Activated T-helper 1 cell treated with anti-CD3 and anti-CD28 coated beads, Interleukin-2, amount 50 U/mL, for 16 hours (primary cell): Measurements from ENCODE around the gene DBI.
"Not testable (repeated sequence)": the region's sequence is repeated elsewhere in the genome, so short reads cannot be mapped to it uniquely, and the experiment has no call there.

ENCODE experiments used
- DNase-seq, 2 donors: peaks; one replicate each; pipeline ENCODE4 v3.0.0-alpha.2; 2020; ENCODE audit warnings: low read depth in 1 of 2, low spot score in 1 of 2

The DBI gene

GRCh38 chr2:119397196-119397595, 30.4 kb downstream of the DBI start:
- DNase-seq = no peak

DNA sequence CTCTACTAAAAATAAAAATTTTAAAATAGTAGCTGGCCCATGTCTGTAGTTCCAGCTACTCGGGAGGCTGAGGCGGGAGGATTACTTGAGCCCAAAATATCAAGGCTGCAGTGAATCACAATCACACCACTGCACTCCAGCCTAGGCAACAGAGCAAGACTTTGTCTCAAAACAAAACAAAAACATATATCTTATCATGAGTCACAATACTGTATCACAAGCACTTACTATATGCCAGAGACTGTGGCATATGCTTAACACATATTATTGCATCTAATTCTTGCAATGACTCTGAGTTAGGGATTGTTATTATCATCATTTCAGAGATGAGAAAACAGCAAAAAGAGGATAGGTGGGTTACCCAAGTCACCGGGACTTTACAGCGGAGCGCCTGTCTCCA, 35.3 kb downstream of the DBI start:
- DNase-seq = no peak

GRCh38 chr2:119402645-119403560, 36.1 kb downstream of the DBI start:
- no peak for DNase-seq

GRCh38 chr2:119403618-119404017, 36.8 kb downstream of the DBI start:
- not testable (repeated sequence) for DNase-seq

GRCh38 chr2:119405151-119405550, 38.4 kb downstream of the DBI start:
- DNase-seq = no peak

DNA sequence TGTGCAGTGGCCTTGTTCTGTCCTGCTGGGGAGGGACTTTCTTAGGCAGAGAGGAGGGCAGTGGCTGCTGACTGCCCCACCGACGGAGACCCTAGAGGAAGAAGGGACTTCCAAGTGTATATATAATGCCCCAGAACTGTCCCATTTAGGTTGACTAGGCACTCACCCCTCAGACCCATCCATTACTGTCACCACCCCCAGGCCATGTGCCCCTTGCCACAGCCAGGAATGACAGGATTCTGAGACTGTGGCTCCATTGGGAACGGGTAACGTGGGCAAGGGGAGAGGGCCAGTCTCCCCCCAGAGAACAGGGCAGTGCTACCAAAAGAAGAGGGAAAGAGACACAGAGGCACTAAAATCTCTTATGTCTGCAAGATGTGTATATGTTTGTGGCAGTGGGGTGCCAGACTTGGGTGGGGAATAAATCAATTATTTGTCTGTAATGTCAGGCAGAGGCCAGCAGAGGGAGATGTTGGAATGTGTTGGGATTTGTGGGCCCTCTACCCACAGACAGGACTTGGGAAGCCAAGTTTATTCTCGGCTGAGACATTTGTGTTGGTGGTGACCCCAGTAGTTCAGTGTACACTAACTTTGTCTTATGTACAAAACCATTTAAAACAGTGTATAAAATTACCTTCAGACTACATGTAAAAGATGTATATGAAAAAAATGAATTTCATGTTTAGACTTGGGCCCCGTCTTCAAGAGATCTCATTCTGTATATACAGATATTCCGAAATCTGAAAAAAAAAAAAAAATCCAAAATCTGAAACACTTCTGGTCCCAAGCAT, 40.8 kb downstream of the DBI start:
- no peak for DNase-seq

DNA sequence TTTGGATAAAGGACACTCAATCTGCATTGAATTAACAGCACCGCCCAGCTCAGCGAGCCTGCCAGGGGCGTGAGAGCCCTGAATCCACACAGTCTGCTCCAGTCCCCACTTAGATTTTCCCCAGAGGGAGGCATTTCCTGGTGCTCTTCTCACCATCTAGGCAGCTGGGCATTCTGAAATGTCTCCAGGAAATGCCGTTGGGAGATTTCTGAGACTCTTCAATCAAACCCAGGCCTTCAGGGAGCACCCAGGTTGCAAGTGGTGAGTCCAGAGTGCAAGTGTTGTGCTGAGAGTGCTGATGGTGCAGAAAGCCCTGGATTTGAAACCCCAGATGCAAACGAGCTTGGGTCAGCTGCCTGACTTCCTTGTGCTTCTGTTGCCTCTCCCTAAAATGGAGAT, 41.4 kb downstream of the DBI start:
- no peak for DNase-seq

- no peak for DNase-seq
Observed at GRCh38 chr2:119409506-119409905, 42.7 kb downstream of the DBI start.

DNA sequence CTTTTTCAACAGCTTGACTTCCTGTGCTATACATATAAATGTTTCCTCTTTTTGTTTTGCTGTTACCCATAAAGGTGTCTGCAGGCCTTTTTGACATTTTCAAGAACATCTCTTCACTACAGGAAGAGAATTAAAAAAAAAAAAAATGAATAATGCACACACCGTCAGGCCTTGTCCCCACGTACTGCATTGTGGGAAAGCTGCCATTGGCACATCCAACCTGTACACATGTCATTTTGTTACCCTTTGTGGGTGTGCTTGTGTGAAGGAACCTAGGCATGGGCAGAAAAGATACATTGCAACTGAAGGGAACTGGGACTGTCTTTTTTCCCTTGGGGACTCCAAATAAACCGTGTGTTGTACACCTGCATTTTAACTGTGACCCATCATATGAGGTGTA, 48.1 kb downstream of the DBI start:
- DNase-seq = no peak

DNA sequence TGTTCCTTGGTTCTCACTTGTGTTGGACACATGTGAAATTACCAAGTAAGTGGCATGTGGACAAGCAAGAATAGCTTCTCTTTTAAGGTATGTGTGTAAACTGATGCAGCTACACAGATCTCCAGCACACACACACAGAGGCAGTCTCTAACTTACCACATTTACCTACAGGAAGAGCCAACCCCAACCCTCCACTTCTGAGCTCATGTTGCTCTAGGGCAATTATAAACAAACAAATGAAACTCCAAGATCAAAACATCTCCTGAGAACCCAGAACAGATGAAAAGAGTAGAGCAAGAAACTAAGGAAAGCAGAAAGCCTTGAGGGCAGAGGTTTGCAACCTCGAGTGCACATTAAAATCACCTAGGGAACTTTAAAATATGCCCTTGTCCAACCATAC, 48.9 kb downstream of the DBI start:
- DNase-seq = no peak

- DNase-seq = no peak
Observed at GRCh38 chr2:119416299-119416923, 49.6 kb downstream of the DBI start.

- no peak for DNase-seq
Observed at GRCh38 chr2:119417908-119418307, 51.1 kb downstream of the DBI start.

DNA sequence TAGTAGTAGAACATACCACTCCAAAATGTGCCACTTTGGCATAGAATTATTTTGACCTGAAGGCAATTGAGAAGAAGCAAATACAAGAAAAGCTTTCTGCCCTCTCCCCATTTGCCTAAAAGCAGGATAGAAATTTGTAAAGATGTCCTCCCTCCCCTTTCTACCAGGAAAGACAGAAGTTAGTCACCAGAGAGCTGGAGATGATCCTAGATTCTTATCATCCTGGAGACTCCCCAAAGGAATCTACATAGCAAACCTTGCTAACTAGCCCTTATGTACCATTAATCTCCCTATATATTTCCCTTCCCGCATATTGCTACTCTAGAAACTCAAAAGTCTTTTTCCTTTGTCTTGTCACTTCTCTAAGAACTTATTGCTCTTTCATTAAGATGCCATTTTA, 52.3 kb downstream of the DBI start:
- no peak for DNase-seq

DNA sequence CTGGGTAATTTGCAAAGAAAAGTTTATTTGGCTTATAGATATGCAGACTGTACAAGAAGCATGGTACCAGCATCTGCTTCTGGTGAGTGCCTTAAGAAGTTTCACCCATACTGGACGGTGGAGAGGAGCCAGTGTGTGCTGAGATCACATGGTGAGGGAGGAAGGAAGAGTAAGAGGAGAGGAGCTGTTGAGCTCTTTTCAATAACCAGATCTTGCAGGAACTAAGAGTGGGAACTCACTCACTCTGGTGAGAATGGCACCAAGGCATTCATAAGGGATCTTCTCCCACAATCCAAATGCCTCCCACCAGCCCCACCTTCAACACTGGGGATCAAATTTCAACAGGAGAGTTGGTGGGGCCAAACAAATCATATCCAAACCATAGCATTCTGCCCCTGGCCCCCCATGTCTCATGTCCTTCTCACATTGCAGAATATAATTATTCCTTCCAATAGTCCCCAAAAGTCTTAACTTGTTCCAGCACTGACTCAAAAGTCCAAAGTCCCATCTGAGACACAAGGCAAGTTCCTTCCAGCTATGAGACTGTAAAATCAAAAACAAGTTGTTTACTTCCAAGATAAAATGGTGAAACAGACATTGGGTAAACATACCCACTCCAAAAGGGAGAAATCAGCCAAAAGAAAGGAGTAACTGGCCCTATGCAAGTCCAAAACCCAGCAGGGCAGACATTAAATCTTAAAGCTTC, 53.2 kb downstream of the DBI start:
- no peak for DNase-seq

DNA sequence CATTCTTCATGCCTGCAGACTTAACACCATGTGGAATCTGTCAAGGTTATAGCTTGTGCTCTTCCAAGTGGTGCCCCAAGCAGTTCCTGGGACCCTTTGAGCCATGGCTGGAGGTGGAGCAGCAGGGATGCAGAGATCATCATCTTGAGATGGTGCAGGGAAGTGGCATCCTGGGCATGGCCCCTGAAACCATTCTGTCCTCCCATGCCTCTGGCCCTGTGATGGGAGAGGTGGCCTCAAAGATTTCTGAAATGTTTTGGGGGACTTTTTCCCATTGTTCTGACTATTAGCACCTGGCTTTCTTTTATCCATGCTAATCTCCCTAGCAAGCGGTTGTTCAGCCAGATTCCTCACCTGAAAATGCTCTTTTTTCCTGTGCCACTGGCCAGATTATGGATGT, 54.5 kb downstream of the DBI start:
- DNase-seq = no peak

DNA sequence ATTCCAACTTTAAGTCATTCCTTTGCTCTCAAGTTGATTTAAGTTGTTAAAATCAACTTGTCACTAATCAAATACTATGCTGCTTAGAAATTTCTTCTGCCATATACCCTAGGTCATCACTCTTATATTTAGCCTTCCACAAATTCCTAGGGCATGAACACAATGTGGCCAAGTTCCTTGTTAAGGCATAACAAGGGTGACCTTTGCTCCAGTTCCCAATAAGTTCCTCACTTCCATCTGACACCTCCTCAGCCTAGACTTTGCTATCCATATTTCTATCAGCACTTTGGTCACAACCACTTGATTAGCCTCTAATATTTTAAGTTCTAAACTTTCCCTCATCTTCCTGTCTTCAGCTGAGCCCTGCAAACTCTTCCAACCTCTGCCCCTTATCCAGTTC, 55.0 kb downstream of the DBI start:
- DNase-seq = no peak
